GM12891 (cell line): ENCODE measurements around the gene TRABD.
A peak's percentile ranks its signal among the peaks of the same experiment; 100 is the strongest.

Source experiments
- DNase-seq: peaks from one replicate; pipeline ENCODE4 v3.0.0; 2011; ENCODE audit warnings: low spot score; ENCODE audit not compliant: insufficient read length
- FAIRE-seq: peaks from 2 replicates; lab custom pipeline; 2011; peaks lifted over from hg19 to GRCh38; lab: Jason Lieb, UNC
- PAX5 ChIP-seq: IDR thresholded peaks from 2 replicates; pipeline ENCODE4 v1.6.1; 2011; ENCODE audit warnings: low read length, moderate library complexity, mild to moderate bottlenecking; ENCODE audit not compliant: insufficient read depth, severe bottlenecking
- POLR2A ChIP-seq: IDR thresholded peaks from 2 replicates; pipeline ENCODE4 v1.6.1; 2011; ENCODE audit warnings: low read depth, low read length, control low read depth
- POLR2AphosphoS5 ChIP-seq: IDR thresholded peaks from 2 replicates; pipeline ENCODE4 v1.6.1; 2011; ENCODE audit warnings: low read depth, low read length, control low read depth
- POU2F2 ChIP-seq: IDR thresholded peaks from 2 replicates; pipeline ENCODE4 v1.6.1; 2011; ENCODE audit warnings: low read depth, mild to moderate bottlenecking, control low read depth, low read length, moderate library complexity
- SPI1 ChIP-seq: IDR thresholded peaks from 2 replicates; pipeline ENCODE4 v1.6.1; 2011; ENCODE audit warnings: low read depth, low read length, control low read depth
- TAF1 ChIP-seq: IDR thresholded peaks from 2 replicates; pipeline ENCODE4 v1.6.1; 2011; ENCODE audit warnings: low read depth, low read length, control low read depth

The TRABD gene

GRCh38 chr22:50169181-50169759, 16.4 kb upstream of the TRABD start:
- TF ChIP-seq POLR2A, result no peak
- no peak for TF ChIP-seq SPI1
- TF ChIP-seq PAX5, result no peak
- TF ChIP-seq TAF1, result no peak
- no peak for TF ChIP-seq POU2F2
- no peak for TF ChIP-seq POLR2AphosphoS5
- FAIRE-seq (no peak), DNase-seq (no peak)

- FAIRE-seq (no peak), DNase-seq (no peak)
- no peak for TF ChIP-seq PAX5
Measured at GRCh38 chr22:50169774-50170341, 15.9 kb upstream of the TRABD start.

GRCh38 chr22:50170453-50171318, 15.0 kb upstream of the TRABD start, which contains the start of gene PANX2:
Gene PANX2 (plus strand): TSS chr22:50170731. CDS start chr22:50170731, 0 bp downstream.
- TF ChIP-seq PAX5, result no peak
- no peak for TF ChIP-seq SPI1
- TF ChIP-seq TAF1, result no peak
- TF ChIP-seq POU2F2, result no peak
- no peak for TF ChIP-seq POLR2AphosphoS5
- TF ChIP-seq POLR2A, result no peak
- no peak for DNase-seq
- FAIRE-seq, result peak; percentile 26

- FAIRE-seq (no peak), DNase-seq (no peak)
- TF ChIP-seq SPI1 (no peak), POU2F2 (no peak), PAX5 (no peak), TAF1 (no peak), POLR2AphosphoS5 (no peak), POLR2A (no peak)
Measured at GRCh38 chr22:50171319-50171964, 14.3 kb upstream of the TRABD start.

GRCh38 chr22:50171965-50172421, 13.7 kb upstream of the TRABD start:
- DNase-seq (no peak), FAIRE-seq (no peak)
- TF ChIP-seq PAX5, result no peak
- TF ChIP-seq TAF1, result no peak
- no peak for TF ChIP-seq POLR2A
- no peak for TF ChIP-seq POU2F2
- TF ChIP-seq SPI1, result no peak
- no peak for TF ChIP-seq POLR2AphosphoS5

- DNase-seq, result no peak
- peak; percentile 71 for FAIRE-seq
- TF ChIP-seq POU2F2, result no peak
- peak; percentile 88 for TF ChIP-seq SPI1
- TF ChIP-seq POLR2AphosphoS5, result no peak
- TF ChIP-seq POLR2A, result no peak
Measured at GRCh38 chr22:50173311-50173982, 12.3 kb upstream of the TRABD start.

- TF ChIP-seq POLR2AphosphoS5, result no peak
- DNase-seq (no peak), FAIRE-seq (no peak)
Measured at GRCh38 chr22:50173983-50174355, 11.7 kb upstream of the TRABD start.

GRCh38 chr22:50174382-50175190, 11.1 kb upstream of the TRABD start:
- FAIRE-seq (no peak), DNase-seq (no peak)
- TF ChIP-seq TAF1, result no peak
- no peak for TF ChIP-seq POLR2AphosphoS5
- no peak for TF ChIP-seq POU2F2
- no peak for TF ChIP-seq POLR2A
- no peak for TF ChIP-seq PAX5
- TF ChIP-seq SPI1, result no peak

- FAIRE-seq, result no peak
- no peak for TF ChIP-seq POLR2AphosphoS5
- TF ChIP-seq POU2F2, result no peak
- TF ChIP-seq TAF1, result no peak
- TF ChIP-seq PAX5, result no peak
- TF ChIP-seq POLR2A, result no peak
- no peak for TF ChIP-seq SPI1
- DNase-seq, result no peak
Measured at GRCh38 chr22:50175191-50175461, 10.6 kb upstream of the TRABD start.
